Measurements from ENCODE around the gene ADD2.

ADD2 gene

DNA sequence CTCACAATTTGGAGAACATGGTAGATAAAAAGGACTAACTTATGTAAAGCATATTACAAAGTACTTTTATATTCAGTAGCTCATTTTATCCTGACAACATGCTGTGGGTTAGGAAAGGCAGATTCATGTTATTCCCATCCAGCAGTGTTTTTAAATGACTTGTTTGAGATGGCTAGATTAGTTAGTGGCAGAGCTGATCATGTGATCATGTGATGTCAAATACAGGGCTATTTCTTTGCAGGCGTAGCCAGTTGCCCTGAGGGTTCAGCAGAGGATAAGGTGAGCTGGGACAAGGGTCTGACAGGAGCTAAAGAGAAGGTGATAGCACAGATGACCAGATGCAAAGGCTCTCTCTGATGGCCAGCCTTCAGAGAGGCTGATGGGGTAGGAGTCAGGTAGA is 97.8 kb downstream of the ADD2 start:
- DNase-seq: no peak

- no peak for DNase-seq
Observed at GRCh38 chr2:70668911-70669310, 99.1 kb downstream of the ADD2 start.

GRCh38 chr2:70668432-70668831 is 99.6 kb downstream of the ADD2 start:
- DNase-seq: no peak

GRCh38 chr2:70664525-70664924 is 103.5 kb downstream of the ADD2 start:
- DNase-seq: no peak

GRCh38 chr2:70663411-70663810 is 104.6 kb downstream of the ADD2 start:
- no peak for DNase-seq

GRCh38 chr2:70659551-70659950 is 108.4 kb downstream of the ADD2 start:
- no peak for DNase-seq

DNA sequence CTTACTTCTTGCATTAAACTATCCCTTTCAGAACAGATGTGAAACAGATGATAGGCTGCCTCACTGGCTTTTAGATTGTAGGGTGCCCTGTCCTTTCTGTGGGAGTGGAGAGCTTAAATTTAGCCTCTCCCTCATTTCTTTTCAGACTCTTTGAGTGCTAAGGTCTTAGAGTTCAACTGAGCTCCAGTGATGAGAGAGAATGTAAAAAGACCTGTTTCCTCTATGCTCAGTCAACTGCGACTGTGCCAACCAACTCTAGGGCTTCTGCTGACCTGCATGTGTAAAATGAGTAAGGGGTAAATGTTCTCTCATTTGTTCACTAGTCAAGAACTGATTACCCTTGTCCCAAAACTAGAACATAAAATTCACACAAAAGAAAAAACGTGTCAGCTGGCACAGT is 109.5 kb downstream of the ADD2 start:
- DNase-seq: no peak

DNA sequence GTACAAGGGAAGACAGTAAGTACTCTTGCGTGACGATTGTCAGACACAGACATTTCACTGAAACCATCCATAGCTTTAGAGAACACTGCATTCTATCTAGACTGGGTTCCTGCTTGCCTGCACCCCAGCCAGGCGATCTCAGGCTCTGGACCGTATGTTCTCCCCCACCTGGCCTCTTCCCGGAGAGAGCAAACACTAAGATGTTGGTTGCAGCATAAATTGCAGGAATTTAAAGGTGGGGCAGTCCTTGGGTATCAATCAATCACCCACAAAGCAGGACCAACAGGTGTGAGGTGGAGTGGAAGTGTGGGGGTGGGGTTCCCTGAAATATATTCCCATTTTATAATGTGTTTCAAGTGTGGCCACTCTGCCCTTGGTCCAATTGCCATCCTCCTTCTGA is 110.8 kb downstream of the ADD2 start:
- no peak for DNase-seq

DNA sequence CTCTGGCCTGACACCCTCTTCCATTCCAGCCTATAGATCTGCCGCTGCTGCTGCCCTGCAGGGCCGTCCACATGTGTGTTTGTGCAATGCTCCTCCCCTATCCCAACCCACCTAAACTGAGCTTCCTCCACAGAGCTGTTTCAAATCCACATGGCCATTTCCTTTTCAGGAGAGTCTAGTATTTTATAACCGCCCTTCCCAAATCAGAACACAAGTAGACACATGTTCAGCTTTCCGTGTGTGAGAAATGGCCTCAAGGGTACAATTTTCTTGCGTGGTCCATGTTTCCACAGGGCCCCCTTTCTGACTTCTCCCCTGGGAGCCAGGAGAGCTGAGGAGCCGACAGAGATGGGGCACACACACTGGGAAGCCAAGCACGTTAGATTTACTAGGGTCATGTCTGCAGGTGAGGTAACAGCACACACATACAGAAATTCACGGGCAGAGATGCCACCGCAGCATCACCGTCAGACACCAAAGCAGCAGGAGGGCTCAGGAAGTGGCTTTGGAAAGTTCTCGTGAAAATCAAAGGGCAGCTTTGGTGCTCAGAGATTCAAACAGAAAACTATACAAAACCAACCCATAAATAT is 111.5 kb downstream of the ADD2 start:
- DNase-seq: peak; percentile 10

GRCh38 chr2:70655786-70656185 is 112.2 kb downstream of the ADD2 start:
- no peak for DNase-seq

- DNase-seq: peak; percentile 40
Observed at GRCh38 chr2:70655211-70655610, 112.8 kb downstream of the ADD2 start.

DNA sequence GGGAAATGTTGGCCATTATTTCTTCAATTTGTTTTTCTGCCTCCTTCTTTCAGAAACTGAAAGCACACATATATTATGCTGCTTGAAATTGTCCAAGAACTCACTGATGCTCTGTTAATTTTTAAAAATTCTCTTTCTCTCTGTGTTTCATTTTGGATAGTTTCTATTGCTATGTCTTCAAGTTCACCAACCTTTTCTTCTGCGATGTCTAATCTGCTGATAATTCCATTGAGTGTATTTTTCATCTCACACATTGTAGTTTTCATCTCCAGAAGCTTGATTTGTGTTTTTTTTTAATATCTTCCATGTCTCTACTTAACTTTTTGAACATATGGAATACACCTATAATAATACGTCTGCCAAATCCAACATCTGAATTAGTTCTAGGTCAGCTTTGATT is 116.3 kb downstream of the ADD2 start:
- DNase-seq: no peak

DNA sequence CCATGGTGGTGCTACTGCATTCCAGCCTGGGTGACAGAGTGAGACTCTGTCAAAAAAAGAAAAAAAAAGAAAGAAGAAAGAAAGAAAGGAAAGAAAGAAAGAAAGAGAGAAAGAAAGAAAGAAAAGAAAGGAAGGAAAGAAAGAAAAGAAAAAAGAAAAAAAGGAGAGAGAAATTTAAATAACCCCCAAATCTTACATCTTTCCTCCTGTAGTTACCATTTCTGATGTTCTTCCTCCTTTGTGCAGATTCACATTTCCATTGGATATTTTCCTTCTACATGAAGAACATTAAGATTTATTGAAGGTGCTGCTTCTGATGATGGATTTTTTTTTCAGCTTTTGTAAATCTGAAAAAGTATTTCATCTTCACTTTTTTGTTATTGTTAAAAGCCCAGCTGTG is 117.0 kb downstream of the ADD2 start:
- no peak for DNase-seq

DNA sequence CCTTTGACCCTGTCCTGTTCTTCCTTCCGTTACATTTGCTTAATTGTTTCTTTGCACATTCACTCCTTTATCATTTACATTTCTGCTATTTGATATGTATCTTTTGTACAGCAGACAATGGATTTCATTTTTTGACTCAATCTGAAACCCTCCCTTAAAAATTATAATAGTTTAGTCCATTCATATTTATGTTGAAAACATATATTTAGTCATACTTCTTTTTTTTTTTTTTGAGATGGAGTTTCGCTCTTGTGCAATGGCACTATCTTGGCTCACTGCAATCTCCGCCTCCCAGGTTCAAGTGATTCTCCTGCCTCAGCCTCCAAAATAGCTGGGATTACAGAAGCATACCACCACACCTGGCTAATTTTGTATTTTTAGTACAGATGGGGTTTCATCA is 119.0 kb downstream of the ADD2 start:
- DNase-seq: no peak

DNA sequence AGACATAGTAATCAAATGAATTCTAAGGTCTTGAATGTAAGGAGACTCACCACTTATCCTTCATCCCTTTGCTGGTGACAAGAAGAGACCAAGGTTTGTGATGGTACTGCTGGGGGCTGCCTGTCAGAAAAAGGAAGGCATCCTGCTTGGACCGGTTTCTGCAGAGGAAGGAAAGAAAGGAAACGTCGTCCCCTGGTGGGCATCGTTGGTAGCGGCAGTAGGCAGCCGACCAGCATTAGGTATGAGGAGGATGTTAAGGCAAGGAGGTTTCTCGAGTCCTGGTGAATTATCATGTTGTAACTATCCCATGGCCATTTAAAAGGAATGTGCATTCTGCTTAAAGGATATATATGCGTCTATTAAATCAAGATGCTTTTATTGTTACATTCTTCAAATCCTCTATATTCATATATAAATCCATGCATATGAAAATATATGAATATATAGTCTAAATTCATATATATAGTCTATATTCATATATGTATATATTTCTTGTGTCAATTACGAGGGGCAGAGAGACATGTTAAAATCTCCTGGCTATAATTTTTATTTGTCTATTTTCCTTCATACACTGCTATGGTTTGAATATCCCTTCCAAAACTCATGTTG is 120.0 kb downstream of the ADD2 start:
- peak; percentile 72 for DNase-seq

GRCh38 chr2:70646420-70646818 is 121.6 kb downstream of the ADD2 start:
- DNase-seq: no peak

DNA sequence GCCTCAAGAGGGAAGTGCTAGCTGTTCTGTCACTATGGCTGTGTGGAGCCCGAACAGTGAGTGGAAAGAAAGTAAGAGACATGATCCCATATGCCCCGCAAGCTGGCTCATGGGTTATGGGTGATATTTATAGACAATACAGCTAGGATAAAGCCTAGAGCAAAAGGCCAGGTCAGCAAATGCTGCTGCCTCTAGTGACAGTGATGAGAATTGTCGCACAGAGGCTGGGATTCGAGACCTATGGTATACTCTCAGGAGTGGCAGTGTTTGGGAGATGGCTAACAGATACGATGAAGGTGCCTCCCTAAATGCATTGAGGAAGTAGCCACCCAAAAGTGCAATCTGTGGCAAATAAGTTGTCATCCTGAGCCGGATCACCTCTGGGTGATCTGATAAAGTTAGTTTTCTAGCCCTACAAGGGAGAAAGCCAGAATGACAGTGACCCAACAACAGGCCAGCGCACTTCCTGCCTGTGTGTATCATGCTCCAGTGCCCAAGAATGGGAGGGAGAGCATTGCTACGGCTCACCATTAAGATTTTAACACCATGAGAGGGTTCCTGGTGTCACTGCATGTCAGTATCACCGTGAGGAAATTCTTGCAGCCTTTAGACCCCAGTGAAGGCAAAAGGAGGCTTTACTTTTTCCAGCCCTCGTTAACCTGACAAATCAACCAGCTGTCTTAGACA is 122.1 kb downstream of the ADD2 start:
- peak; percentile 5 for DNase-seq

DNA sequence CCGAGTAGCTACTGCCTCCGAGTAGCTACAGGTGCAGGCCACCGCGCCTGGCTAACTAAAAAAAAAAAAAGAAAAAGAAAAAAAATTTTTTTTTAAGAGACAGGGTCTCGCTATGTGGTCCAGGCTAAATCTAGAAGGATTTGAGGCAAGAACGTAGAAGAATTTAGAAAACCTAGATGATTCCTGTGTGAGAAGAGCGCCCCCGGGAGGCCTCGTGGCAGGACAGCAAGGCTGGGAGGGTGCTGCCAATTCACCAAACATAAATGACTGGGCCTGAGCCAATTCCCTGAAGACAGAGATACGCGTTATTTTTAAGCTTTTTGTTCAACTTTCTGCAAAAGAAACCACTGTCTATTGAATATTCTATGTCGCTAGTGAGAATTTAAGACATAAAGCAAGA is 124.3 kb downstream of the ADD2 start:
- peak; percentile 10 for DNase-seq

GRCh38 chr2:70641263-70641784 is 126.7 kb downstream of the ADD2 start:
- peak; percentile 3 for DNase-seq

DNA sequence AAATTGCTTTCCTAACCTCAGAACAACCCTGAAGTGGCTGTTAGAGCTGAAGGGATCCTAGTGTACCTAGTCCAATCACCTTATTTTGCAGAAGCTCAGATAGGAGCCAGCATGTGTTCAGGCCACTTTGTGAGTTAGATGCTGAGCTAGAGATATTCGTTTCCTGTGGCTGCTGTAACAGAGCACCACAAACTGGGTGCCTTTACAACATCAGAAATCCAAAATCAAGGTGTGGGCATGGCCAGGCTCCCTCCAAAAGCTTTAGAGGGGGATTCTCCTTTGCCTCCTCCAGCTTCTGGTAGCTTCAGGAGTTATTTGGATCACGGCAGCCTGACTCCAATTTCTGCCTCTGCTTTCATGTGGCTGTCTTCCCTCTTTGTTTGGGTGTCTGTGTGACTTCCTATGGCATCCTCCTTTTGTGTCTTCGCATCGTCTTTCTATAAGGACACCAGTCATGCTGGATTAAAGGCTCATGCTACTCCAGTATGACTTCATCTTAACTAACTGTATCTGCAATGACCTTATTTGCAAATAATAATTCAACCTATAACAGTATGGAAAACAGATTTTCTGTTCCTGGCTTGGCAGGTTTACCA is 128.1 kb downstream of the ADD2 start:
- DNase-seq: no peak

DNA sequence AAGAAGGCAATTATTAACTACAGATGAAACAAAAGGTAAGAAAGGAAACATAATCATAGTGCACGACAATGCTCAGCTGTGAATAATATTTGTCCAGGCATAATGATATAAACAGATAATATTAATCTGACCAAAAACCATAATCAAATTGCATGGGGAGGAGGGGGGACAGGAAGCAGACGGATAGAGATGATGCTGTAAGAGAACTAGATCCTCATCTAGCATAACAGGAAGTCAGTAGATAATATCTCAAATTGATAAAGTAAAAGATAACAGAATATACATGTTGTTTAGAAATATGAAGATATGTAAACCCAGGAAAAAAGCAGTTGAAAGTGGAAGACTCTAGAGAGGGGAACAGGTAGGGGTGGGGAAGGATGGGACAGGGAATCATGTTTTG is 129.4 kb downstream of the ADD2 start:
- no peak for DNase-seq

DNA sequence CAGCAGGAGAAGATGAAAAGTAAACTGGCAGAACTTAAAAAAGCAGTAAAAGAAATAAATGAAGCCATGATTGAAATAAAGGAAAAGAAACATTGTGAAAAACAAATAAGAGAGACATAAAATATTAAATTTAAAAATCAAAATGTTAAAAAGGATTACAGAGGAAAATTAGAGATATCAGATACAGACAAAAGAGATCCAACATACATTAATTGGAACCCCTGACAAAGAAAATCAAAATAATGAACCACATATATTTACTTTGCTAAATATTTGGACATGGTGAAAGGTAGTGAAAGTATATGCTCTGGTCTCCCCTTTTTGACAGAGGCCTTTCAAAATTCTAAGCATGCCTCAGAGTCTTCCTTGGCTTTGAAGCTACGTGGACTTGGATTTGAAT is 134.5 kb downstream of the ADD2 start:
- no peak for DNase-seq

- no peak for DNase-seq
Observed at GRCh38 chr2:70632966-70633365, 135.0 kb downstream of the ADD2 start.

DNA sequence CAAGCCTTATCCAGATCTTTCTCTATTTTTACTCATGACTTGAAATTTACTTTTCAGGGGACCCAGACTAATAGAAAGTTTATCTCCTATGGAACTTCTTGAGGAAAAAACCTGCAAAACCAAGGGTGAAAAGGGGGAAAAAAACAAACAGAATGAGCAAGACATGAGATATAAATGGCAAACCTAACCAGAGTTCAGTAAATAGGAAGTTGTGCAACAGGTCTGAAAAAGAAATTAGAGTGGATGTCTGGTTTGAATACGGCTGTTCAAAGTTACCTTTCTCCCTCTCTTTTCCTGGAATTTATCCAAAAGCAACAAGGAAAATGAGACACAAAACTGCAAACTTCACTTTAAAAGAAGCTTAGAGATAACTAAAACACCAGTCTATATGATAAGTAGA is 135.6 kb downstream of the ADD2 start:
- DNase-seq: no peak

Data from activated CD4-positive, alpha-beta T cell treated with anti-CD3 and anti-CD28 coated beads, Interleukin-2, amount 50 U/mL, for 16 hours (primary cell).